HG02571 (cell line): ENCODE results near the gene USP15.
"Not testable (repeated sequence)": the region's sequence is repeated elsewhere in the genome, so short reads cannot be mapped to it uniquely, and the experiment has no call there.

Experiments
- ATAC-seq: cut with Tn5 transposase; IDR thresholded peaks from one replicate; pipeline ENCODE4 v1.9.1; 2021; ENCODE audit warnings: mild to moderate bottlenecking, moderate library complexity; ENCODE audit not compliant: unreplicated experiment

Gene USP15

GRCh38 chr12:62319058-62319457 is 58.9 kb downstream of the USP15 start:
- ATAC-seq = no peak

GRCh38 chr12:62320054-62320453 is 59.9 kb downstream of the USP15 start:
- ATAC-seq = no peak

GRCh38 chr12:62323386-62323785 is 63.2 kb downstream of the USP15 start:
- no peak for ATAC-seq

GRCh38 chr12:62328296-62328921 is 68.2 kb downstream of the USP15 start:
- no peak for ATAC-seq

GRCh38 chr12:62331306-62331705 is 71.1 kb downstream of the USP15 start:
- no peak for ATAC-seq

- ATAC-seq = no peak
Observed at GRCh38 chr12:62332598-62332997, 72.4 kb downstream of the USP15 start.

- no peak for ATAC-seq
Observed at GRCh38 chr12:62335057-62335456, 74.9 kb downstream of the USP15 start.

GRCh38 chr12:62335796-62336195 is 75.6 kb downstream of the USP15 start:
- no peak for ATAC-seq

- not testable (repeated sequence) for ATAC-seq
Observed at GRCh38 chr12:62337643-62338042, 77.4 kb downstream of the USP15 start.

- ATAC-seq = not testable (repeated sequence)
Observed at GRCh38 chr12:62342614-62343303, 82.6 kb downstream of the USP15 start.

GRCh38 chr12:62343304-62344120 is 83.3 kb downstream of the USP15 start:
- not testable (repeated sequence) for ATAC-seq

- not testable (repeated sequence) for ATAC-seq
Observed at GRCh38 chr12:62344731-62345556, 84.7 kb downstream of the USP15 start.

- ATAC-seq = no peak
Observed at GRCh38 chr12:62345667-62346066, 85.5 kb downstream of the USP15 start.

GRCh38 chr12:62346817-62347216 is 86.6 kb downstream of the USP15 start:
- ATAC-seq = no peak

GRCh38 chr12:62347922-62348650 is 87.9 kb downstream of the USP15 start:
- no peak for ATAC-seq

- no peak for ATAC-seq
Observed at GRCh38 chr12:62350554-62350953, 90.3 kb downstream of the USP15 start.

GRCh38 chr12:62351326-62351725 is 91.1 kb downstream of the USP15 start:
- ATAC-seq = no peak

- no peak for ATAC-seq
Observed at GRCh38 chr12:62361048-62361447, 100.8 kb downstream of the USP15 start.

GRCh38 chr12:62363506-62363905 is 103.3 kb downstream of the USP15 start:
- ATAC-seq = no peak

- ATAC-seq = not testable (repeated sequence)
Observed at GRCh38 chr12:62364697-62365096, 104.5 kb downstream of the USP15 start.
